ENCODE results near the gene TBC1D22B.
A peak's percentile ranks its signal among the peaks of the same experiment; 100 is the strongest.

TBC1D22B gene

DNA sequence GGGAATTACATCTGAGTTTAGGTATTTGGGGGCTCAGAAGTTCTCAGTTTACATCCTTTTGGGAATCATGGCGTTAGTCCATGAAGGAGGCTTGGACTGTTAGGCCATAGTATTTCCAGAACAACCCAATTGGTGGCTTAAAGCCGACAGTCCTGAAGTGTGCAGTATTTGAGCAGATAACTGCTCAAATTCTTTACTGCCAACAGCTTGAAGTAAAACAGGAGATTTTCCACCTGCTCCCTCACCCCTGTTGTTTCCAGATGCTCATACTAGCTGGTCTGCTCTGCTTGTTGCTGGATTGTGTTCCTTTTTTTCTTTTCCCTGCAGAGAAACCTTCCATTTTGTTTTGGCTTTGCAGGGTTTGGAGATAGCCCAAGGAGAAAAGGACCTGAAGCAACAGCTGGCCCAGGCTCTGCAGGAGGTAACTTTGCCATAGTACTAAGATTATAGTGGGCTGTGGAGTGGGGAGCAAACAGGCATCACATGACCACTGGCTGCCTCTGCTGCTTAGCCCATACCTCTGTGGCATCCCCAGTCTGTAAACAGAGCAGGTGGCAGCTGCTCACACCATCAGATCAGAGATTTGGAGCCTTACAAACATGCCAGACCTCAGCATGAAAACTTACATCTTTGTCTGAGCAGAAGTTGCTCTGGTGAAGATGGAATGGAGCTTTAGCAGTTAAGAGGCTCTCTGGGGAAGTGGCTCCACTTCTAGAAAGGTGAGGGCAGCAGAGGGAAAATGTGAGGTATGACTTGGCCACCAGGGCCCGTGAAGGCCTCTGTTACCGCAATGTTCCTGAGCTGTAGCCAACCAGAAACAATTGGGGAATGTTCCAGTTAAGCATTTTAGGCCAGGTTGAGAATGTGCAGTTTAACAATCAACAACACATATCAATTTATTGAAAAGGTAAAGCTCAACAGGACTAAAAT is 113.8 kb downstream of the TBC1D22B start:
- Mint-ChIP-seq H3K36me3 (ENCODE audit: low read depth) (peaks cover 90% of the 10 kb centered on the region), H3K9me3 (no peaks in the 10 kb centered on the region), H3K4me3 (no peak overlapping the region), H3K27ac (no peak overlapping the region), H3K4me1 (ENCODE audit: low read depth) (no peaks in the 10 kb centered on the region), H3K27me3 (no peaks in the 10 kb centered on the region)
- no peak for DNase-seq

GRCh38 chr6:37372116-37372515 is 114.5 kb downstream of the TBC1D22B start:
- Mint-ChIP-seq H3K4me3 (no peak overlapping the region), H3K27ac (no peak overlapping the region), H3K9me3 (no peaks in the 10 kb centered on the region), H3K36me3 (ENCODE audit: low read depth) (peaks cover 91% of the 10 kb centered on the region), H3K27me3 (no peaks in the 10 kb centered on the region), H3K4me1 (ENCODE audit: low read depth) (no peaks in the 10 kb centered on the region)
- DNase-seq = no peak

- Mint-ChIP-seq H3K27me3 (no peaks in the 10 kb centered on the region), H3K36me3 (ENCODE audit: low read depth) (peaks cover 89% of the 10 kb centered on the region)
Measured at GRCh38 chr6:37373822-37374471, 116.4 kb downstream of the TBC1D22B start.

GRCh38 chr6:37375376-37375775 is 117.8 kb downstream of the TBC1D22B start:
- Mint-ChIP-seq H3K27ac (no peak overlapping the region), H3K4me1 (ENCODE audit: low read depth) (no peaks in the 10 kb centered on the region), H3K9me3 (no peaks in the 10 kb centered on the region), H3K36me3 (ENCODE audit: low read depth) (peaks cover 86% of the 10 kb centered on the region), H3K27me3 (no peaks in the 10 kb centered on the region), H3K4me3 (no peak overlapping the region)
- no peak for DNase-seq

More at GRCh38 chr6:37373822-37374471, 116.4 kb downstream of the TBC1D22B start:
- no peak overlapping the region for H3K27ac Mint-ChIP-seq
- H3K4me3 Mint-ChIP-seq = no peak overlapping the region
- H3K9me3 Mint-ChIP-seq = no peaks in the 10 kb centered on the region
- no peaks in the 10 kb centered on the region for H3K4me1 Mint-ChIP-seq (ENCODE audit: low read depth)
- no peak for DNase-seq

- DNase-seq = no peak
- H3K27ac Mint-ChIP-seq = no peak overlapping the region
- H3K4me1 Mint-ChIP-seq (ENCODE audit: low read depth) = no peaks in the 10 kb centered on the region
- peaks cover 85% of the 10 kb centered on the region for H3K36me3 Mint-ChIP-seq (ENCODE audit: low read depth)
- H3K9me3 Mint-ChIP-seq = no peaks in the 10 kb centered on the region
- no peak overlapping the region for H3K4me3 Mint-ChIP-seq
- no peaks in the 10 kb centered on the region for H3K27me3 Mint-ChIP-seq
Measured at GRCh38 chr6:37376078-37376743, 118.6 kb downstream of the TBC1D22B start.

DNA sequence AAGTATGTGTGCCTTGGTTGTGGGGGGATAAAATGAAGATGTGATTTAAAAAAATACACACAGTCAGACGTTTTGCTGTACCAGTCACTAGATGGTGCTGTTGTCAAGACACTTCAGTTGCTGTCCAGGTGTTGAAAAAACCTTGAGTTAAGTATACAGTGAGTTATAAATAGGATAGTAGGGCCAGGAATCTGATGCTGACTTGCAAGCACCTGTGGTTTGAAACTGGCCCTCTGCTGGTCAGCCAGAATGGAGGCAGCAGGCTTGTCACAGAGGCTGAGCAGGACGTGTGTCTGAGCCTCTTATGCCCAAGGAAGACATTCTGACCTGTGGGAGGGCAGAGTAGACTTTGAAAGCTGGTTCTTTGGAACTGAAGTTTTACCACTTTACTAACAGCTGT is 124.0 kb downstream of the TBC1D22B start:
- no peaks in the 10 kb centered on the region for H3K9me3 Mint-ChIP-seq
- no peaks in the 10 kb centered on the region for H3K27me3 Mint-ChIP-seq
- peaks cover 74% of the 10 kb centered on the region for H3K36me3 Mint-ChIP-seq (ENCODE audit: low read depth)
- H3K27ac Mint-ChIP-seq = no peak overlapping the region
- H3K4me1 Mint-ChIP-seq (ENCODE audit: low read depth) = no peaks in the 10 kb centered on the region
- peak; percentile 39 for DNase-seq
- no peak overlapping the region for H3K4me3 Mint-ChIP-seq

All from activated T-cell treated with anti-CD3 and anti-CD28 coated beads, Interleukin-2, amount 50 U/mL, for 24 hours (primary cell).